NCI-H226 (cell line): ENCODE data around the gene IRF2.

Experiments
- DNase-seq: peaks from one replicate; pipeline ENCODE4 v3.0.0-alpha.2; 2015

The IRF2 gene

GRCh38 chr4:184406958-184407391, 67.4 kb downstream of the IRF2 start:
- no peak for DNase-seq

GRCh38 chr4:184404047-184404446, 70.3 kb downstream of the IRF2 start:
- DNase-seq: no peak

- DNase-seq: no peak
Observed at GRCh38 chr4:184403384-184403781, 71.0 kb downstream of the IRF2 start.

GRCh38 chr4:184402740-184403383, 71.5 kb downstream of the IRF2 start:
- DNase-seq: no peak

GRCh38 chr4:184402239-184402638, 72.1 kb downstream of the IRF2 start:
- no peak for DNase-seq

GRCh38 chr4:184401397-184402171, 72.8 kb downstream of the IRF2 start:
- no peak for DNase-seq

- no peak for DNase-seq
Observed at GRCh38 chr4:184400891-184401290, 73.5 kb downstream of the IRF2 start.

- DNase-seq: peak; percentile 22
Observed at GRCh38 chr4:184400375-184400870, 73.9 kb downstream of the IRF2 start.

- no peak for DNase-seq
Observed at GRCh38 chr4:184399512-184399908, 74.8 kb downstream of the IRF2 start.

- no peak for DNase-seq
Observed at GRCh38 chr4:184398741-184399511, 75.4 kb downstream of the IRF2 start.

GRCh38 chr4:184397516-184398163, 76.7 kb downstream of the IRF2 start:
- no peak for DNase-seq

- no peak for DNase-seq
Observed at GRCh38 chr4:184396570-184397515, 77.5 kb downstream of the IRF2 start.

GRCh38 chr4:184395971-184396391, 78.4 kb downstream of the IRF2 start:
- DNase-seq: no peak

- DNase-seq: no peak
Observed at GRCh38 chr4:184395451-184395917, 78.9 kb downstream of the IRF2 start.

- no peak for DNase-seq
Observed at GRCh38 chr4:184392748-184393559, 81.4 kb downstream of the IRF2 start.

- no peak for DNase-seq
Observed at GRCh38 chr4:184392316-184392715, 82.0 kb downstream of the IRF2 start.

GRCh38 chr4:184389978-184390900, 84.1 kb downstream of the IRF2 start:
- DNase-seq: no peak

- DNase-seq: no peak
Observed at GRCh38 chr4:184388106-184388505, 86.2 kb downstream of the IRF2 start.

- no peak for DNase-seq
Observed at GRCh38 chr4:184387351-184387750, 87.0 kb downstream of the IRF2 start.
